Testis (tissue), 2 donors: ENCODE results near the gene PAQR7.

Experiments
- CTCF ChIP-seq, 3 experiments: fragments of 450-650 bp in 2 of 3; fragments of 200-600 bp in 1 of 3; sonication (generic) in 1 of 3; IDR thresholded peaks; one replicate each; pipeline ENCODE4 v1.5.1; 2016 to 2019; ENCODE audit warnings: antibody characterized with exemption in 3 of 3, mild to moderate bottlenecking in 2 of 3, moderate library complexity in 1 of 3
- POLR2A ChIP-seq: fragments of 450-650 bp; IDR thresholded peaks from one replicate; pipeline ENCODE4 v1.6.1; 2017; ENCODE audit warnings: antibody characterized with exemption, mild to moderate bottlenecking, moderate library complexity

- TF ChIP-seq CTCF (IDR thresholded peaks at IDR 0.05) (no peak), POLR2A (no peak)
Measured at GRCh38 chr1:25863486-25864262, 11.8 kb downstream of the PAQR7 start.
